Measurements from ENCODE around the gene ASCC2. TPM values are rescaled to one million over a fixed set of nuclear protein-coding genes. Genes with fewer than 3 reads are reported as not detected.
"Not testable (repeated sequence)": the region's sequence is repeated elsewhere in the genome, so short reads cannot be mapped to it uniquely, and the experiment has no call there.

The ASCC2 gene
- total RNA-seq, 4 donors from 2014 or later, result 19.6 to 35.8 (median 28.5) TPM

DNA sequence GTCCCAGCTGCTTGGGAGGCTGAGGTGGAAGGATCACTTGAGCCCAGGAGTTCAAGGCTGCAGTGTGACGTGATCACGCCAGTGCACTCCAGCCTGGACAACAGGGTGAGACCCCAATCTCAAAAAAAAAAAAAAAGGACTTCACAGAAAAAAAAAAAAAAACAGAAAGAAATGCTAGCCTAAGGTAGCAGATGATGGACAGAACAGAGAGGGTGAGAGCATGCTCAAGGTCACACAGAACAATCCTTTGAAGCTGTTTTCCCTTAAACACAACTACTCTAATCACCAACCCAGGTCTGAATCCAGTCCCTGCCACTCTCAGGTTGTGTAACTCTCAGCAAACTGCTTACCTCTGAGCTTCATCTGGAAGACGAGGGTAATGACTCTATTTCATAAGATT is 81.0 kb downstream of the ASCC2 start:
- H3K4me3 ChIP-seq, result no peak overlapping the region

DNA sequence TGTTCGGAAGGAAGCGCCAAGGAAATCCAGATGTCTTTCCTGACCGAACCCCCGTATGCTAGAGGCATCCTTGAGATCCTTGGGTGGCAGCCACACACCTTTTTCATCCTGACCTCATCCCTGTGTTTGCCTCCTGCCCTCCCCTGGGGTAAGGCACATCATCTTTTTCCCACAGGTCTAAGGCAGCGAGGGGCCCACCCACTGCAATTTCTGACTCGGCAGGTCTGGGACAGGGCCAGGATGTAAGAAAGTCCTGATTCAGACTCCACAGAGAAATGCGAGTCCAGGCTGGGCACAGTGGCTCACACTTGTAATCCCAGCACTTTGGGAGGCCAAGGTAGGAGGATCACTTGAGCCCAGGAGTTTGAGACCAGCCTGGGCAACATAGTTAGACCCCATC is 81.7 kb downstream of the ASCC2 start:
- no CpG with 5 or more reads among the region's 7 CpGs for WGBS, 2 donors (ENCODE audit: low coverage in 1 of 2)
- Histone ChIP-seq H3K27me3 (no peaks in the 10 kb centered on the region), H3K4me1 (peaks cover 0 to 7% (median 0%) of the 10 kb centered on the region in 3 donors), H3K27ac (no peak overlapping the region), H3K36me3 (peaks cover 0 to 25% of the 10 kb centered on the region in 2 donors), H3K9me3 (no peaks in the 10 kb centered on the region), H3K4me3 (no peak overlapping the region)
- TF ChIP-seq EP300 (IDR thresholded peaks at IDR 0.05) (no peak), POLR2AphosphoS5 (IDR thresholded peaks at IDR 0.05) (no peak), POLR2A (IDR thresholded peaks at IDR 0.05) (no peak)
- TF ChIP-seq, protein P1, sequence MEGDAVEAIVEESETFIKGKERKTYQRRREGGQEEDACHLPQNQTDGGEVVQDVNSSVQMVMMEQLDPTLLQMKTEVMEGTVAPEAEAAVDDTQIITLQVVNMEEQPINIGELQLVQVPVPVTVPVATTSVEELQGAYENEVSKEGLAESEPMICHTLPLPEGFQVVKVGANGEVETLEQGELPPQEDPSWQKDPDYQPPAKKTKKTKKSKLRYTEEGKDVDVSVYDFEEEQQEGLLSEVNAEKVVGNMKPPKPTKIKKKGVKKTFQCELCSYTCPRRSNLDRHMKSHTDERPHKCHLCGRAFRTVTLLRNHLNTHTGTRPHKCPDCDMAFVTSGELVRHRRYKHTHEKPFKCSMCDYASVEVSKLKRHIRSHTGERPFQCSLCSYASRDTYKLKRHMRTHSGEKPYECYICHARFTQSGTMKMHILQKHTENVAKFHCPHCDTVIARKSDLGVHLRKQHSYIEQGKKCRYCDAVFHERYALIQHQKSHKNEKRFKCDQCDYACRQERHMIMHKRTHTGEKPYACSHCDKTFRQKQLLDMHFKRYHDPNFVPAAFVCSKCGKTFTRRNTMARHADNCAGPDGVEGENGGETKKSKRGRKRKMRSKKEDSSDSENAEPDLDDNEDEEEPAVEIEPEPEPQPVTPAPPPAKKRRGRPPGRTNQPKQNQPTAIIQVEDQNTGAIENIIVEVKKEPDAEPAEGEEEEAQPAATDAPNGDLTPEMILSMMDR (IDR thresholded peaks at IDR 0.05), result no peak
- ATAC-seq, result no peak

More for the DNA sequence above, 81.0 kb downstream of the ASCC2 start:
- Histone ChIP-seq H3K36me3 (peaks cover 0 to 22% of the 10 kb centered on the region in 2 donors), H3K27ac (no peak overlapping the region), H3K27me3 (no peaks in the 10 kb centered on the region), H3K4me1 (peaks cover 0 to 7% (median 0%) of the 10 kb centered on the region in 3 donors), H3K9me3 (no peaks in the 10 kb centered on the region)
- TF ChIP-seq, protein P1 (IDR thresholded peaks at IDR 0.05), result no peak
- TF ChIP-seq POLR2AphosphoS5 (IDR thresholded peaks at IDR 0.05) (no peak), POLR2A (IDR thresholded peaks at IDR 0.05) (no peak), EP300 (IDR thresholded peaks at IDR 0.05) (no peak)
- 89 to 94% methylated on average over 3 of the region's 3 CpGs for WGBS, 2 donors (ENCODE audit: low coverage in 1 of 2)
- no peak for ATAC-seq

DNA sequence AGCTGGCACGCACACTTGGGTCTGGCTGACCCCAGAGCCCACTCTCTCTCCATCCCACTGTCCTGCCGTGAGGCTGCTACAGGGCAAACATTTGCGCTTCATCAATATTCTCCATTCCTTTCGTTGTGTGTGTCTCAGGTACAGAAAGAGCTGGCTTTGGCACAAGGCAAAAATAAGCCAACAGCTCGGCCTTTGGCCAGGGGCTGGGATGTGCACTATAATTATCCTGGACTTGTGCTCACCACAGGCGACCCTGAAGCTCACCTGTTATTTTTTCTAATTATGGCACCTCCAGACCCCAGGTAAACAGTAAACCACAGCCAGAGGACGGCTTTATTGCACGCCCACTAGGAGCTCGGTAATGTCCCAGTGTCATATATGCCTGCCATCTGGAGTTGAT is 82.2 kb downstream of the ASCC2 start:
- peaks cover 0 to 25% of the 10 kb centered on the region in 2 donors for H3K36me3 ChIP-seq
- 85% methylated on average over 6 of the region's 9 CpGs; no CpG with 5 or more reads in 1 of the 2 donors for WGBS, 2 donors (ENCODE audit: low coverage in 1 of 2)
- peaks cover 0 to 7% (median 0%) of the 10 kb centered on the region in 3 donors for H3K4me1 ChIP-seq
- H3K4me3 ChIP-seq, result no peak overlapping the region
- H3K9me3 ChIP-seq, result no peaks in the 10 kb centered on the region
- TF ChIP-seq POLR2A (IDR thresholded peaks at IDR 0.05) (no peak), EP300 (IDR thresholded peaks at IDR 0.05) (no peak), POLR2AphosphoS5 (IDR thresholded peaks at IDR 0.05) (no peak)
- TF ChIP-seq, protein P1 (IDR thresholded peaks at IDR 0.05), result no peak
- H3K27ac ChIP-seq, result no peak overlapping the region
- ATAC-seq, result no peak
- no peaks in the 10 kb centered on the region for H3K27me3 ChIP-seq

DNA sequence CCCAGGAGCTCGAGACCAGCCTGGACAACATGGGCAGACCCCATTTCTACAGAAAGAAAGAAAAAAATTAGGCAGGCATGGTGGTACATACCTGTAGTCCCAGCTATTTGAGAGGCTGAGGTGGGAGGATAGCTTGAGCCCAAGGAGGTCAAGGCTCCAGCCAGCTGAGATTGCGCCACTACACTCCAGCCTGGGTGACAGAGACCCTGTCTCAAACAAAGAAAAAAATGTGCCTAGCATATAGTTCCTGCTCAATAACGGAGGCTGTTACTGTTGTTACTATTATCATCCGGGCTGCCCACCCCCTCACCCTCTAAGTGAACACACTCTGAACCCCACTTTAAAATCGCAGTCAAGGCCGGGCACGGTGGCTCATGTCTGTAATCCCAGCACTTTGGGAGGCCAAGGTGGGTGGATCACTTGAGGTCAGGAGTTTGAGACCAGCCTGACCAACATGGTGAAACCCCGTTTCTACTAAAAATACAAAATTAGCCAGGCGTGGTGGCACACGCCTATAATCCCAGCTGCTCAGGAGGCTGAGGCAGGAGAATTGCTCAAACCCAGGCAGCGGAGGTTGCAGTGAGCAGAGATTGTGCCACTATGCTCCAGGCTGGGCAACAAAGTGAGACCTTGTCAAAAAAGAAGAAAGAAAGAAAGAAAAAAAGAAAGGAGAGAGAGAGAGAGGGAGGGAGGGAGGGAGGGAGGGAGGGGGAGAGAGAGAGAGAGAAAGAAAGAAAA is 83.2 kb downstream of the ASCC2 start:
- WGBS, 2 donors (ENCODE audit: low coverage in 1 of 2), result 81 to 96% methylated on average over 5 to 6 of the region's 11 CpGs
- not testable (repeated sequence) for ATAC-seq, H3K4me3 ChIP-seq, H3K4me1 ChIP-seq, H3K27ac ChIP-seq, H3K27me3 ChIP-seq, H3K9me3 ChIP-seq
- peaks cover 0 to 32% of the 10 kb centered on the region in 2 donors for H3K36me3 ChIP-seq

DNA sequence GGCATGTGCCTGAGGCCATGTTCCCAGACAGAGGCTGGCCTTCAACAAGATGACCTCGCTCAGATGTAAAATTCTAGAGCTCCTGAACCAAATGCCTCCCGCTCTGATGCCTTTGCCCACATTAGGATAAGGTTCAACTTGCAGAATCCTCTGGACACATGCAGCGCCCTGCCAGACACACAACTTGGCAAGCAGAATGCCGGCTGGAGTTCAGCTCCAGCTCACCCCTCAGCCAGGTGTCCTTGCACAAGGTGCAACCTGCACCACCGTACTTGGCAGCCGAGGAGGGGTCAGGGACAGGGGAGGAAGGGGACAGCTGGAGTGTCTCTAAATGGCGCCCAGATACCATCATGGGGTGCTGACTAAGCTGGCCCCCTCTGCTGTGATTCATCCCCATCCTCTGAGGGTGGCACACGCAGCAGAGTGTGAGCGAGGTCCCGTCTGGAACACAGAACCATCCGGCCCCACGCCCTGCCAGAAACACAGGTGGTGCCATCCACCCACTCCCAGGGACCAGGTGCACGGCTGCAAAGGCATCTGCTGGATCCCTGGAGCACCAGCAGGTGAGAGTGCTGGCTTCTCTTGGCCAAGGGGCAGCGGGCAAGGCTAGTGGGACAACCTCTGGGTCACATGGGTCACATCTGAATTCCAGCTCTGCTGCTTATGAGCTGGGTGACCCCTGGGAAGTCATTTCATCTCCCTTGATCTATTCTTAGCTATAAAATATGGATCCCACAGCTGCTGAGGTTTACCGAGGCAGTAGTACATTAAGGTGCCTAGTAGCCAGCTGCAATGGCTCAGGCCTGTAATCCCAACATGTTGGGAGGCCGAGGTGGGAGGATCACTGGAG is 84.0 kb downstream of the ASCC2 start:
- H3K27me3 ChIP-seq, result no peaks in the 10 kb centered on the region
- H3K27ac ChIP-seq, result no peak overlapping the region
- 89 to 93% methylated on average over 1 to 3 of the region's 16 CpGs for WGBS, 2 donors (ENCODE audit: low coverage in 1 of 2)
- ATAC-seq, result no peak
- H3K9me3 ChIP-seq, result no peaks in the 10 kb centered on the region
- no peak overlapping the region for H3K4me3 ChIP-seq
- TF ChIP-seq, protein P1 (IDR thresholded peaks at IDR 0.05), result no peak
- no peak for TF ChIP-seq POLR2AphosphoS5 (IDR thresholded peaks at IDR 0.05)
- TF ChIP-seq POLR2A (IDR thresholded peaks at IDR 0.05), result no peak
- no peak for TF ChIP-seq EP300 (IDR thresholded peaks at IDR 0.05)
- H3K36me3 ChIP-seq, result peaks cover 0 to 35% of the 10 kb centered on the region in 2 donors
- peaks cover 0 to 4% (median 0%) of the 10 kb centered on the region in 3 donors for H3K4me1 ChIP-seq
